GM21526 (cell line): ENCODE results near the gene YAE1.
"Not testable (repeated sequence)": the region's sequence is repeated elsewhere in the genome, so short reads cannot be mapped to it uniquely, and the experiment has no call there.

ENCODE experiments used
- ATAC-seq: cut with Tn5 transposase; IDR thresholded peaks from one replicate; pipeline ENCODE4 v1.9.1; 2021; ENCODE audit warnings: moderate library complexity; ENCODE audit not compliant: unreplicated experiment, low FRiP score

The YAE1 gene

GRCh38 chr7:39566023-39566921 is at the start of gene YAE1:
Gene YAE1 (plus strand): TSS chr7:39566404. CDS start chr7:39566419, 15 bp downstream.
- ATAC-seq = peak; percentile 98

GRCh38 chr7:39516498-39516897 is 49.7 kb upstream of the YAE1 start:
- ATAC-seq = no peak

- ATAC-seq = no peak
These were observed 49.0 kb upstream of the YAE1 start for GRCh38 chr7:39517240-39517639.

GRCh38 chr7:39525926-39526325 is 40.3 kb upstream of the YAE1 start:
- ATAC-seq = no peak

- no peak for ATAC-seq
These were observed 39.5 kb upstream of the YAE1 start for GRCh38 chr7:39526666-39527065.

GRCh38 chr7:39527296-39527695 is 38.9 kb upstream of the YAE1 start:
- ATAC-seq = no peak

- ATAC-seq = no peak
These were observed 38.3 kb upstream of the YAE1 start for GRCh38 chr7:39527951-39528350.

GRCh38 chr7:39528849-39529248 is 37.4 kb upstream of the YAE1 start:
- ATAC-seq = no peak

GRCh38 chr7:39529582-39529981 is 36.6 kb upstream of the YAE1 start:
- no peak for ATAC-seq

GRCh38 chr7:39530971-39531370 is 35.2 kb upstream of the YAE1 start:
- ATAC-seq = no peak

- no peak for ATAC-seq
These were observed 34.4 kb upstream of the YAE1 start for GRCh38 chr7:39531818-39532217.

GRCh38 chr7:39532832-39533231 is 33.4 kb upstream of the YAE1 start:
- ATAC-seq = no peak

- ATAC-seq = no peak
These were observed 31.6 kb upstream of the YAE1 start for GRCh38 chr7:39534599-39534998.

- ATAC-seq = no peak
These were observed 31.1 kb upstream of the YAE1 start for GRCh38 chr7:39535064-39535463.

GRCh38 chr7:39535720-39536119 is 30.5 kb upstream of the YAE1 start:
- ATAC-seq = no peak

- no peak for ATAC-seq
These were observed 29.3 kb upstream of the YAE1 start for GRCh38 chr7:39536951-39537350.

- ATAC-seq = no peak
These were observed 26.4 kb upstream of the YAE1 start for GRCh38 chr7:39539816-39540215.

GRCh38 chr7:39540320-39540719 is 25.9 kb upstream of the YAE1 start:
- no peak for ATAC-seq

- ATAC-seq = no peak
These were observed 24.7 kb upstream of the YAE1 start for GRCh38 chr7:39541511-39541910.

- ATAC-seq = not testable (repeated sequence)
These were observed 21.4 kb upstream of the YAE1 start for GRCh38 chr7:39544774-39545173.

- no peak for ATAC-seq
These were observed 18.9 kb upstream of the YAE1 start for GRCh38 chr7:39547336-39547735.

GRCh38 chr7:39550411-39550810 is 15.8 kb upstream of the YAE1 start:
- ATAC-seq = no peak
